ENCODE results near the gene NUMA1.

NUMA1 gene

GRCh38 chr11:72080326-72081183 lies at the start of gene NUMA1, which contains the start of gene LRRC51:
NUMA1 (minus strand) TSS chr11:72080542; CDS start chr11:72035943, 44,599 bp downstream.
LRRC51 (plus strand) TSS chr11:72080850; CDS start chr11:72089084, 8,234 bp downstream.
- DNase-seq: peak; percentile 100

- no peak for DNase-seq
These were observed 49.0 kb upstream of the NUMA1 start for GRCh38 chr11:72129381-72129780.

- DNase-seq: no peak
These were observed 47.6 kb upstream of the NUMA1 start for GRCh38 chr11:72127923-72128322.

- no peak for DNase-seq
These were observed 45.6 kb upstream of the NUMA1 start for GRCh38 chr11:72125956-72126355.

- DNase-seq: no peak
These were observed 43.7 kb upstream of the NUMA1 start for GRCh38 chr11:72124046-72124445.

- no peak for DNase-seq
These were observed 42.8 kb upstream of the NUMA1 start for GRCh38 chr11:72123117-72123653.

GRCh38 chr11:72122607-72123006 lies 42.3 kb upstream of the NUMA1 start:
- DNase-seq: no peak

- DNase-seq: no peak
These were observed 40.6 kb upstream of the NUMA1 start for GRCh38 chr11:72120930-72121329.

- DNase-seq: no peak
These were observed 38.9 kb upstream of the NUMA1 start for GRCh38 chr11:72119198-72119597.

GRCh38 chr11:72116019-72116755 lies 35.8 kb upstream of the NUMA1 start:
- DNase-seq: no peak

- no peak for DNase-seq
These were observed 34.2 kb upstream of the NUMA1 start for GRCh38 chr11:72114570-72114969.

GRCh38 chr11:72112978-72113808 lies 32.9 kb upstream of the NUMA1 start:
- no peak for DNase-seq

GRCh38 chr11:72112143-72112977 lies 32.0 kb upstream of the NUMA1 start, which contains the start of gene ANAPC15:
ANAPC15 (minus strand) TSS chr11:72112695; CDS start chr11:72111276, 1,419 bp downstream.
- DNase-seq: peak; percentile 99

- DNase-seq: no peak
These were observed 31.2 kb upstream of the NUMA1 start for GRCh38 chr11:72111300-72112142.

GRCh38 chr11:72105888-72106287 lies 25.5 kb upstream of the NUMA1 start, which contains the start of gene TOMT:
TOMT (plus strand) TSS chr11:72105924; CDS start chr11:72105952, 28 bp downstream.
- DNase-seq: no peak

- no peak for DNase-seq
These were observed 23.4 kb upstream of the NUMA1 start for GRCh38 chr11:72103754-72104167.

- DNase-seq: peak; percentile 99
These were observed 22.8 kb upstream of the NUMA1 start, which contains the start of gene LAMTOR1 for GRCh38 chr11:72102946-72103753. LAMTOR1 (minus strand) TSS chr11:72103297; CDS start chr11:72103224, 73 bp downstream.

- DNase-seq: no peak
These were observed 22.2 kb upstream of the NUMA1 start for GRCh38 chr11:72102631-72102945.

GRCh38 chr11:72102162-72102561 lies 21.8 kb upstream of the NUMA1 start:
- no peak for DNase-seq

GRCh38 chr11:72100462-72100861 lies 20.1 kb upstream of the NUMA1 start:
- DNase-seq: no peak
